ENCODE data around the gene MEGF11. TPM values are rescaled to one million over a fixed set of nuclear protein-coding genes. Genes with fewer than 3 reads are reported as not detected.

The MEGF11 gene
- polyA plus RNA-seq, 3 donors from 2014 or later = not detected

GRCh38 chr15:66092053-66093016 is 161.2 kb downstream of the MEGF11 start:
- Mint-ChIP-seq H3K4me3 (no peak overlapping the region), H3K4me1 (no peaks in the 10 kb centered on the region), H3K36me3 (no peaks in the 10 kb centered on the region), H3K27me3 (ENCODE audit: low read depth in 3 of 3) (peaks cover 2 to 4% (median 4%) of the 10 kb centered on the region in 3 donors), H3K9me3 (no peaks in the 10 kb centered on the region), H3K27ac (no peak overlapping the region)
- DNase-seq = no peak

GRCh38 chr15:66089509-66089908 is 164.0 kb downstream of the MEGF11 start:
- H3K4me1 Mint-ChIP-seq = no peaks in the 10 kb centered on the region
- no peaks in the 10 kb centered on the region for H3K9me3 Mint-ChIP-seq
- no peak overlapping the region for H3K4me3 Mint-ChIP-seq
- no peak overlapping the region for H3K27ac Mint-ChIP-seq
- H3K36me3 Mint-ChIP-seq = no peaks in the 10 kb centered on the region
- H3K27me3 Mint-ChIP-seq (ENCODE audit: low read depth in 3 of 3) = peaks cover 2 to 11% (median 4%) of the 10 kb centered on the region in 3 donors
- no peak for DNase-seq

GRCh38 chr15:66089049-66089448 is 164.5 kb downstream of the MEGF11 start:
- no peak overlapping the region for H3K4me3 Mint-ChIP-seq
- H3K36me3 Mint-ChIP-seq = no peaks in the 10 kb centered on the region
- no peak overlapping the region for H3K27ac Mint-ChIP-seq
- DNase-seq = no peak
- no peaks in the 10 kb centered on the region for H3K4me1 Mint-ChIP-seq
- no peaks in the 10 kb centered on the region for H3K9me3 Mint-ChIP-seq
- peaks cover 3 to 12% (median 4%) of the 10 kb centered on the region in 3 donors for H3K27me3 Mint-ChIP-seq (ENCODE audit: low read depth in 3 of 3)

GRCh38 chr15:66085128-66085527 is 168.4 kb downstream of the MEGF11 start:
- H3K4me1 Mint-ChIP-seq = no peaks in the 10 kb centered on the region
- no peak overlapping the region for H3K27ac Mint-ChIP-seq
- peaks cover 3 to 9% (median 8%) of the 10 kb centered on the region in 3 donors for H3K27me3 Mint-ChIP-seq (ENCODE audit: low read depth in 3 of 3)

GRCh38 chr15:66084704-66085103 is 168.8 kb downstream of the MEGF11 start:
- H3K4me1 Mint-ChIP-seq = no peaks in the 10 kb centered on the region
- H3K9me3 Mint-ChIP-seq = no peaks in the 10 kb centered on the region
- H3K36me3 Mint-ChIP-seq = no peaks in the 10 kb centered on the region
- no peak for DNase-seq
- H3K4me3 Mint-ChIP-seq = no peak overlapping the region
- peaks cover 3 to 9% (median 8%) of the 10 kb centered on the region in 3 donors for H3K27me3 Mint-ChIP-seq (ENCODE audit: low read depth in 3 of 3)
- H3K27ac Mint-ChIP-seq = no peak overlapping the region

More at GRCh38 chr15:66085128-66085527, 168.4 kb downstream of the MEGF11 start:
- Mint-ChIP-seq H3K4me3 (no peak overlapping the region), H3K36me3 (no peaks in the 10 kb centered on the region), H3K9me3 (no peaks in the 10 kb centered on the region)
- no peak for DNase-seq

- H3K4me1 Mint-ChIP-seq = no peaks in the 10 kb centered on the region
Observed at GRCh38 chr15:66080717-66081398, 172.7 kb downstream of the MEGF11 start.

GRCh38 chr15:66078929-66079275 is 174.6 kb downstream of the MEGF11 start:
- Mint-ChIP-seq H3K4me1 (no peaks in the 10 kb centered on the region), H3K9me3 (peaks cover 0 to 3% (median 0%) of the 10 kb centered on the region in 6 donors), H3K27ac (no peak overlapping the region), H3K36me3 (no peaks in the 10 kb centered on the region), H3K4me3 (no peak overlapping the region), H3K27me3 (ENCODE audit: low read depth in 3 of 3) (peaks cover 0 to 6% (median 2%) of the 10 kb centered on the region in 3 donors)
- DNase-seq = no peak

More at GRCh38 chr15:66080717-66081398, 172.7 kb downstream of the MEGF11 start:
- DNase-seq = no peak
- H3K4me3 Mint-ChIP-seq = no peak overlapping the region
- peaks cover 2 to 7% (median 2%) of the 10 kb centered on the region in 3 donors for H3K27me3 Mint-ChIP-seq (ENCODE audit: low read depth in 3 of 3)
- H3K36me3 Mint-ChIP-seq = no peaks in the 10 kb centered on the region
- H3K9me3 Mint-ChIP-seq = peaks cover 0 to 2% (median 0%) of the 10 kb centered on the region in 6 donors
- H3K27ac Mint-ChIP-seq = no peak overlapping the region

GRCh38 chr15:66078196-66078928 is 175.2 kb downstream of the MEGF11 start:
- H3K27me3 Mint-ChIP-seq (ENCODE audit: low read depth in 3 of 3) = peaks cover 2 to 6% (median 3%) of the 10 kb centered on the region in 3 donors
- peaks cover 0 to 3% (median 0%) of the 10 kb centered on the region in 6 donors for H3K9me3 Mint-ChIP-seq
- H3K27ac Mint-ChIP-seq = no peak overlapping the region
- H3K36me3 Mint-ChIP-seq = no peaks in the 10 kb centered on the region
- no peaks in the 10 kb centered on the region for H3K4me1 Mint-ChIP-seq
- H3K4me3 Mint-ChIP-seq = no peak overlapping the region
- DNase-seq = no peak

- peaks cover 0 to 3% (median 0%) of the 10 kb centered on the region in 6 donors for H3K9me3 Mint-ChIP-seq
- no peaks in the 10 kb centered on the region for H3K36me3 Mint-ChIP-seq
- no peaks in the 10 kb centered on the region for H3K4me1 Mint-ChIP-seq
- H3K27me3 Mint-ChIP-seq (ENCODE audit: low read depth in 3 of 3) = peaks cover 2 to 3% (median 3%) of the 10 kb centered on the region in 3 donors
- DNase-seq = no peak
- H3K27ac Mint-ChIP-seq = no peak overlapping the region
- H3K4me3 Mint-ChIP-seq = no peak overlapping the region
Observed at GRCh38 chr15:66077320-66077663, 176.3 kb downstream of the MEGF11 start.

- Mint-ChIP-seq H3K4me1 (no peaks in the 10 kb centered on the region), H3K27me3 (ENCODE audit: low read depth in 3 of 3) (peaks cover 2 to 5% (median 3%) of the 10 kb centered on the region in 3 donors), H3K4me3 (no peak overlapping the region), H3K27ac (no peak overlapping the region), H3K36me3 (no peaks in the 10 kb centered on the region), H3K9me3 (peaks cover 0 to 3% (median 0%) of the 10 kb centered on the region in 6 donors)
- DNase-seq = no peak
Observed at GRCh38 chr15:66076591-66077319, 176.8 kb downstream of the MEGF11 start.

GRCh38 chr15:66075947-66076346 is 177.6 kb downstream of the MEGF11 start:
- Mint-ChIP-seq H3K4me1 (no peaks in the 10 kb centered on the region), H3K4me3 (no peak overlapping the region), H3K36me3 (no peaks in the 10 kb centered on the region), H3K27ac (no peak overlapping the region), H3K9me3 (peaks cover 0 to 3% (median 0%) of the 10 kb centered on the region in 6 donors), H3K27me3 (ENCODE audit: low read depth in 3 of 3) (peaks cover 2 to 8% (median 3%) of the 10 kb centered on the region in 3 donors)
- DNase-seq = no peak

GRCh38 chr15:66072616-66073361 is 180.8 kb downstream of the MEGF11 start:
- Mint-ChIP-seq H3K27ac (no peak overlapping the region), H3K4me1 (no peaks in the 10 kb centered on the region), H3K36me3 (no peaks in the 10 kb centered on the region), H3K4me3 (no peak overlapping the region), H3K9me3 (peaks cover 0 to 3% (median 0%) of the 10 kb centered on the region in 6 donors), H3K27me3 (ENCODE audit: low read depth in 3 of 3) (peaks cover 2 to 9% (median 3%) of the 10 kb centered on the region in 3 donors)
- no peak for DNase-seq

All from immature natural killer cell (primary cell).